Body of pancreas (tissue), 4 donors: ENCODE measurements around the gene GRM3.

Source experiments
- POLR2A ChIP-seq, 3 donors: fragments of 450-650 bp; IDR thresholded peaks; one replicate each; pipeline ENCODE4 v1.6.1; 2016; ENCODE audit warnings: antibody characterized with exemption in 3 of 3, mild to moderate bottlenecking in 2 of 3
- TF ChIP-seq, protein P1 (sequence below), 7 experiments: fragments of 450-650 bp in 4 of 7; fragments of 200-600 bp in 3 of 7; sonication (generic) in 3 of 7; IDR thresholded peaks; one replicate each; pipeline ENCODE4 v1.5.1; 2016 to 2019; ENCODE audit warnings: antibody characterized with exemption in 7 of 7

DNA sequence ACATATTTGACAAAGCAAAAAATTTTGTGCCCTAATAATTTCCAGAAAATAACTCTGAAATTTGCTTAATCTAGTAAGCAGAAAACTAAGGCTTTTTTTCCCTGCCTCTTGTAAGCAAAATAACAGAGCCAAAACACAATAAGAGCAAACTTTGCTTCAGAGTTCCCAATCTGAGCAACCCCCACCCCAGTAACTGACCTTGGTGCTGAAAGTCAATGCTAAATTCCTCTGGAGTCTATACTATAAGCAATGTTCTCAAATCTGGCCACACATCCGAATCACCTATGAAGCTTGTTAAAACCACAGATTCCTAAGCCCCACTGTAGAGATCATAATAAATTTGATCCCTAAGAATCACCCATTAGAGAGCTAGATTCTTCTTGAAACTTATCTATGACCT is 265.2 kb downstream of the GRM3 start:
- TF ChIP-seq, protein P1, sequence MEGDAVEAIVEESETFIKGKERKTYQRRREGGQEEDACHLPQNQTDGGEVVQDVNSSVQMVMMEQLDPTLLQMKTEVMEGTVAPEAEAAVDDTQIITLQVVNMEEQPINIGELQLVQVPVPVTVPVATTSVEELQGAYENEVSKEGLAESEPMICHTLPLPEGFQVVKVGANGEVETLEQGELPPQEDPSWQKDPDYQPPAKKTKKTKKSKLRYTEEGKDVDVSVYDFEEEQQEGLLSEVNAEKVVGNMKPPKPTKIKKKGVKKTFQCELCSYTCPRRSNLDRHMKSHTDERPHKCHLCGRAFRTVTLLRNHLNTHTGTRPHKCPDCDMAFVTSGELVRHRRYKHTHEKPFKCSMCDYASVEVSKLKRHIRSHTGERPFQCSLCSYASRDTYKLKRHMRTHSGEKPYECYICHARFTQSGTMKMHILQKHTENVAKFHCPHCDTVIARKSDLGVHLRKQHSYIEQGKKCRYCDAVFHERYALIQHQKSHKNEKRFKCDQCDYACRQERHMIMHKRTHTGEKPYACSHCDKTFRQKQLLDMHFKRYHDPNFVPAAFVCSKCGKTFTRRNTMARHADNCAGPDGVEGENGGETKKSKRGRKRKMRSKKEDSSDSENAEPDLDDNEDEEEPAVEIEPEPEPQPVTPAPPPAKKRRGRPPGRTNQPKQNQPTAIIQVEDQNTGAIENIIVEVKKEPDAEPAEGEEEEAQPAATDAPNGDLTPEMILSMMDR (IDR thresholded peaks at IDR 0.05): no peak
- no peak for TF ChIP-seq POLR2A (IDR thresholded peaks at IDR 0.05)
